PC-9 (cell line): ENCODE measurements around the gene GRIK3.

Experiments
- EZH2 ChIP-seq: fragments of 200-600 bp; sonication (generic); IDR thresholded peaks from 2 replicates; pipeline ENCODE4 v1.8.0; 2017; ENCODE audit warnings: antibody characterized with exemption, low read depth
- TF ChIP-seq, protein P1 (sequence below): fragments of 200-600 bp; sonication (generic); conservative IDR thresholded peaks from 2 replicates; pipeline ENCODE4 v1.6.1; 2017; ENCODE audit warnings: mixed run types, antibody characterized with exemption, mild to moderate bottlenecking, moderate library complexity

DNA sequence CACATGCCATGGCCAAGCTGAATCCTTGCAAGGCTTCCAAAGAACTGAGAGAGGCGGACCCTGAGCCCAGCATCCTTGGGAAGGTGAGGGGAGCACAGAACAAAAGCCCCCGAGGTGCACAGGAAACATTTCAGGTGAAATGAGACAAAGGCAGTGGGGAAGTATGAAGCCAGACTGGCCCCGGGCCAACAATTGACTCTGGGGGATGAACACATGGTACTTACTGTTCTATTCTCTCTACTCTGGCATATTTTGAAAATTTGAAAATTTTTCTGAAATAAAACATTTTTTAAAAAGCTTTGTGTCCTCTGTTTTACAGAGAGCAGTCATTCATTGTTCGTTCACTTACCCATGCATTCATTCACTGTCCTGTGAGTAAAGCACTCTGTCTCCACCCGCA, 77.7 kb downstream of the GRIK3 start:
- TF ChIP-seq, protein P1, sequence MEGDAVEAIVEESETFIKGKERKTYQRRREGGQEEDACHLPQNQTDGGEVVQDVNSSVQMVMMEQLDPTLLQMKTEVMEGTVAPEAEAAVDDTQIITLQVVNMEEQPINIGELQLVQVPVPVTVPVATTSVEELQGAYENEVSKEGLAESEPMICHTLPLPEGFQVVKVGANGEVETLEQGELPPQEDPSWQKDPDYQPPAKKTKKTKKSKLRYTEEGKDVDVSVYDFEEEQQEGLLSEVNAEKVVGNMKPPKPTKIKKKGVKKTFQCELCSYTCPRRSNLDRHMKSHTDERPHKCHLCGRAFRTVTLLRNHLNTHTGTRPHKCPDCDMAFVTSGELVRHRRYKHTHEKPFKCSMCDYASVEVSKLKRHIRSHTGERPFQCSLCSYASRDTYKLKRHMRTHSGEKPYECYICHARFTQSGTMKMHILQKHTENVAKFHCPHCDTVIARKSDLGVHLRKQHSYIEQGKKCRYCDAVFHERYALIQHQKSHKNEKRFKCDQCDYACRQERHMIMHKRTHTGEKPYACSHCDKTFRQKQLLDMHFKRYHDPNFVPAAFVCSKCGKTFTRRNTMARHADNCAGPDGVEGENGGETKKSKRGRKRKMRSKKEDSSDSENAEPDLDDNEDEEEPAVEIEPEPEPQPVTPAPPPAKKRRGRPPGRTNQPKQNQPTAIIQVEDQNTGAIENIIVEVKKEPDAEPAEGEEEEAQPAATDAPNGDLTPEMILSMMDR = no peak
- no peak for TF ChIP-seq EZH2
